HepG2 (cell line): ENCODE measurements around the gene MPC2. TPM values are rescaled to one million over a fixed set of nuclear protein-coding genes. Genes with fewer than 3 reads are reported as not detected.

ENCODE experiments used
- FOXP1 ChIP-seq, 2 experiments: fragments of 450-650 bp in 1 of 2; IDR thresholded peaks; 2 replicates each; pipeline ENCODE4 v1.6.1; 2017 to 2018; ENCODE audit warnings: antibody characterized with exemption in 1 of 2
- GFI1 ChIP-seq: sonication (generic); formaldehyde crosslinking; IDR thresholded peaks from 2 replicates; pipeline ENCODE4 v1.5.0; 2020; ENCODE audit warnings: missing genetic modification reagents, mild to moderate bottlenecking, borderline replicate concordance
- HDAC2 ChIP-seq: sonication (generic); formaldehyde crosslinking; IDR thresholded peaks from 2 replicates; pipeline ENCODE4 v1.4.0; 2020; ENCODE audit warnings: missing genetic modification reagents
- HDAC6 ChIP-seq: fragments of 200-600 bp; sonication (generic); IDR thresholded peaks from 2 replicates; pipeline ENCODE4 v1.7.0; 2017; ENCODE audit warnings: mild to moderate bottlenecking, antibody characterized with exemption, low read length, low read depth
- HOXA3 ChIP-seq: sonication (generic); formaldehyde crosslinking; IDR thresholded peaks from 2 replicates; pipeline ENCODE4 v1.5.0; 2020; ENCODE audit warnings: missing genetic modification reagents
- KMT2A ChIP-seq: sonication (generic); formaldehyde crosslinking; IDR thresholded peaks from 2 replicates; pipeline ENCODE4 v1.4.0; 2020; ENCODE audit warnings: missing genetic modification reagents
- MIXL1 ChIP-seq: IDR thresholded peaks from 2 replicates; pipeline ENCODE4 v1.6.1; 2016
- POGZ ChIP-seq: sonication (generic); formaldehyde crosslinking; IDR thresholded peaks from 2 replicates; pipeline ENCODE4 v1.4.0; 2020; ENCODE audit warnings: mild to moderate bottlenecking, missing genetic modification reagents
- REL ChIP-seq: sonication (generic); formaldehyde crosslinking; conservative IDR thresholded peaks from 2 replicates; pipeline ENCODE4 v1.8.0; 2022; ENCODE audit warnings: mild to moderate bottlenecking, missing genetic modification reagents, moderate library complexity
- SIN3B ChIP-seq: fragments of 150-350 bp; IDR thresholded peaks from 2 replicates; pipeline ENCODE4 v1.6.1; 2014; ENCODE audit warnings: low read length
- ZFP37 ChIP-seq: sonication (generic); formaldehyde crosslinking; IDR thresholded peaks from 2 replicates; pipeline ENCODE4 v1.4.0; 2020; ENCODE audit warnings: missing genetic modification reagents, borderline replicate concordance
- ZNF747 ChIP-seq: sonication (generic); formaldehyde crosslinking; IDR thresholded peaks from 2 replicates; pipeline ENCODE4 v1.8.1; 2023; ENCODE audit warnings: missing genetic modification reagents, mild to moderate bottlenecking, borderline replicate concordance
- ZNF816 ChIP-seq: sonication (generic); formaldehyde crosslinking; IDR thresholded peaks from 2 replicates; pipeline ENCODE4 v1.8.0; 2022; ENCODE audit warnings: missing genetic modification reagents, mild to moderate bottlenecking, borderline replicate concordance
- polyA plus RNA-seq, 8 experiments: library from polyadenylated mRNA; depleted of rRNA in 3 of 8; stranded (reverse) in 7 of 8; unstranded in 1 of 8; fragments of >200 nt; fragmentation: Illumina TruSeq in 4 of 8; extraction: Trizol in 4 of 8; gene quantifications; 2 replicates each; pipeline versions ENCODE4 v1.2.1 to v1.2.3, GENCODE V29; 2011 to 2016; ENCODE audit warnings: low read depth in 4 of 8, missing spikeins in 1 of 8, mixed read lengths in 1 of 8; ENCODE audit not compliant: insufficient read depth in 1 of 8
- total RNA-seq, 5 experiments: library from RNA; depleted of rRNA; stranded (reverse); fragments of >200 nt; fragmentation: Illumina TruSeq; extraction: Trizol; gene quantifications; 2 replicates each; pipeline ENCODE4 v1.2.3, GENCODE V29; 2016; ENCODE audit warnings: low read depth in 1 of 5
- TF ChIP-seq, protein P1 (sequence below): sonication (generic); formaldehyde crosslinking; conservative IDR thresholded peaks from 2 replicates; pipeline ENCODE4 v1.4.0; 2020; ENCODE audit warnings: missing genetic modification reagents
- TF ChIP-seq, protein P2 (sequence below): sonication (generic); formaldehyde crosslinking; IDR thresholded peaks from 2 replicates; pipeline ENCODE4 v1.5.0; 2020; ENCODE audit warnings: missing genetic modification reagents
- TF ChIP-seq, protein P3 (sequence below): IDR thresholded peaks from 2 replicates; pipeline ENCODE4 v1.6.1; 2018; ENCODE audit warnings: missing genetic modification reagents
- TF ChIP-seq, protein P4 (sequence below): sonication (generic); formaldehyde crosslinking; IDR thresholded peaks from 2 replicates; pipeline ENCODE4 v1.4.0; 2020; ENCODE audit warnings: missing genetic modification reagents, mild to moderate bottlenecking, borderline replicate concordance
- TF ChIP-seq, protein P5 (sequence below): sonication (generic); formaldehyde crosslinking; IDR thresholded peaks from 2 replicates; pipeline ENCODE4 v1.4.0; 2020; ENCODE audit warnings: missing genetic modification reagents, mild to moderate bottlenecking, borderline replicate concordance
- TF ChIP-seq, protein P6 (sequence below): sonication (generic); formaldehyde crosslinking; IDR thresholded peaks from 2 replicates; pipeline ENCODE4 v1.4.0; 2020; ENCODE audit warnings: missing genetic modification reagents

Gene MPC2
- total and polyA plus RNA-seq, 2 of the 13 experiments (the other 11 are each of a cell fraction or from before 2014, with no cell fraction given), result 38.8 to 136 TPM

DNA sequence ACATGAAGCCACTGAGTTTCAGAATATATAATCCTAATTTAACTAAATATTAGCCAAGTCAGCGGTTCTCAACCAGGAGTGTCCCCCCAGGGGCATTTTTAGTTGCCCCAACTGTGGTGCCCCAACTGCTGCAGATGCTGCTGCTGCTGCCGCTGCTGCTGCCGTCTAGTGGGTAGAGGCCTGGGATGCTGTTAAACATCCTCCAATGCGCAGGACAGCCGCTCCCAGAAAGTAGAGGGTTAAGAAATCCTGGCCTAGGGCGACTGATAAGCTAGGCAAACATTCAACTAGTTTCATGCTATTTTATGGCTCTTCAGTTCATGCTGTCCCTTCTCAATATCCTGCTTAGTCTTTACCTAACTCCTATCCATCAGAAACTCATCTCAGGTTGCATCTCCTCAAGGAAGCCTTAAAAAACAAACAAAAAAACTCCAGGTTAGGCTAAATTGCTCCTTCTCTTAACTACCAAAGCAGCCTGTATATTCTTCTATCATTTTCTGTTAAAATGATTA lies 10.3 kb downstream of the MPC2 start (continued):
- TF ChIP-seq POGZ (CRISPR knock-in tag) (no peak; the same call in 1 of the 2 replicates), ZNF747 (no peak), SIN3B (no peak), HDAC6 (no peak), REL (no peak), HDAC2 (CRISPR knock-in tag) (peak; percentile 90; the same call in 1 of the 2 replicates), ZFP37 (CRISPR knock-in tag) (no peak), HOXA3 (CRISPR knock-in tag) (peak; percentile 61; the same call in 1 of the 2 replicates), GFI1 (peak; percentile 82), KMT2A (CRISPR knock-in tag) (peak; percentile 86), MIXL1 (peak; percentile 64; the same call in 1 of the 2 replicates), ZNF816 (CRISPR knock-in tag) (no peak), FOXP1 (IDR thresholded peaks at IDR 0.05) (no peak), FOXP1 (CRISPR knock-in tag; IDR thresholded peaks at IDR 0.05) (peak; percentile 28; the same call in 1 of the 2 replicates)
- TF ChIP-seq, protein P1, sequence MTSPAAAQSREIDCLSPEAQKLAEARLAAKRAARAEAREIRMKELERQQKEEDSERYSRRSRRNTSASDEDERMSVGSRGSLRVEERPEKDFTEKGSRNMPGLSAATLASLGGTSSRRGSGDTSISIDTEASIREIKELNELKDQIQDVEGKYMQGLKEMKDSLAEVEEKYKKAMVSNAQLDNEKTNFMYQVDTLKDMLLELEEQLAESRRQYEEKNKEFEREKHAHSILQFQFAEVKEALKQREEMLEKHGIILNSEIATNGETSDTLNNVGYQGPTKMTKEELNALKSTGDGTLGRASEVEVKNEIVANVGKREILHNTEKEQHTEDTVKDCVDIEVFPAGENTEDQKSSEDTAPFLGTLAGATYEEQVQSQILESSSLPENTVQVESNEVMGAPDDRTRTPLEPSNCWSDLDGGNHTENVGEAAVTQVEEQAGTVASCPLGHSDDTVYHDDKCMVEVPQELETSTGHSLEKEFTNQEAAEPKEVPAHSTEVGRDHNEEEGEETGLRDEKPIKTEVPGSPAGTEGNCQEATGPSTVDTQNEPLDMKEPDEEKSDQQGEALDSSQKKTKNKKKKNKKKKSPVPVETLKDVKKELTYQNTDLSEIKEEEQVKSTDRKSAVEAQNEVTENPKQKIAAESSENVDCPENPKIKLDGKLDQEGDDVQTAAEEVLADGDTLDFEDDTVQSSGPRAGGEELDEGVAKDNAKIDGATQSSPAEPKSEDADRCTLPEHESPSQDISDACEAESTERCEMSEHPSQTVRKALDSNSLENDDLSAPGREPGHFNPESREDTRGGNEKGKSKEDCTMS (CRISPR knock-in tag), result no peak
- TF ChIP-seq, protein P2, sequence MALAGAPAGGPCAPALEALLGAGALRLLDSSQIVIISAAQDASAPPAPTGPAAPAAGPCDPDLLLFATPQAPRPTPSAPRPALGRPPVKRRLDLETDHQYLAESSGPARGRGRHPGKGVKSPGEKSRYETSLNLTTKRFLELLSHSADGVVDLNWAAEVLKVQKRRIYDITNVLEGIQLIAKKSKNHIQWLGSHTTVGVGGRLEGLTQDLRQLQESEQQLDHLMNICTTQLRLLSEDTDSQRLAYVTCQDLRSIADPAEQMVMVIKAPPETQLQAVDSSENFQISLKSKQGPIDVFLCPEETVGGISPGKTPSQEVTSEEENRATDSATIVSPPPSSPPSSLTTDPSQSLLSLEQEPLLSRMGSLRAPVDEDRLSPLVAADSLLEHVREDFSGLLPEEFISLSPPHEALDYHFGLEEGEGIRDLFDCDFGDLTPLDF (CRISPR knock-in tag), result no peak
- TF ChIP-seq, protein P3, sequence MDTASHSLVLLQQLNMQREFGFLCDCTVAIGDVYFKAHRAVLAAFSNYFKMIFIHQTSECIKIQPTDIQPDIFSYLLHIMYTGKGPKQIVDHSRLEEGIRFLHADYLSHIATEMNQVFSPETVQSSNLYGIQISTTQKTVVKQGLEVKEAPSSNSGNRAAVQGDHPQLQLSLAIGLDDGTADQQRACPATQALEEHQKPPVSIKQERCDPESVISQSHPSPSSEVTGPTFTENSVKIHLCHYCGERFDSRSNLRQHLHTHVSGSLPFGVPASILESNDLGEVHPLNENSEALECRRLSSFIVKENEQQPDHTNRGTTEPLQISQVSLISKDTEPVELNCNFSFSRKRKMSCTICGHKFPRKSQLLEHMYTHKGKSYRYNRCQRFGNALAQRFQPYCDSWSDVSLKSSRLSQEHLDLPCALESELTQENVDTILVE (CRISPR knock-in tag), result no peak
- TF ChIP-seq, protein P4, sequence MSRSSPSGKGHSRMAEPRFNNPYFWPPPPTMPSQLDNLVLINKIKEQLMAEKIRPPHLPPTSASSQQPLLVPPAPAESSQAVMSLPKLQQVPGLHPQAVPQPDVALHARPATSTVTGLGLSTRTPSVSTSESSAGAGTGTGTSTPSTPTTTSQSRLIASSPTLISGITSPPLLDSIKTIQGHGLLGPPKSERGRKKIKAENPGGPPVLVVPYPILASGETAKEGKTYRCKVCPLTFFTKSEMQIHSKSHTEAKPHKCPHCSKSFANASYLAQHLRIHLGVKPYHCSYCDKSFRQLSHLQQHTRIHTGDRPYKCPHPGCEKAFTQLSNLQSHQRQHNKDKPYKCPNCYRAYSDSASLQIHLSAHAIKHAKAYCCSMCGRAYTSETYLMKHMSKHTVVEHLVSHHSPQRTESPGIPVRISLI, result peak; percentile 38; the same call in 1 of the 2 replicates
- TF ChIP-seq, protein P5, sequence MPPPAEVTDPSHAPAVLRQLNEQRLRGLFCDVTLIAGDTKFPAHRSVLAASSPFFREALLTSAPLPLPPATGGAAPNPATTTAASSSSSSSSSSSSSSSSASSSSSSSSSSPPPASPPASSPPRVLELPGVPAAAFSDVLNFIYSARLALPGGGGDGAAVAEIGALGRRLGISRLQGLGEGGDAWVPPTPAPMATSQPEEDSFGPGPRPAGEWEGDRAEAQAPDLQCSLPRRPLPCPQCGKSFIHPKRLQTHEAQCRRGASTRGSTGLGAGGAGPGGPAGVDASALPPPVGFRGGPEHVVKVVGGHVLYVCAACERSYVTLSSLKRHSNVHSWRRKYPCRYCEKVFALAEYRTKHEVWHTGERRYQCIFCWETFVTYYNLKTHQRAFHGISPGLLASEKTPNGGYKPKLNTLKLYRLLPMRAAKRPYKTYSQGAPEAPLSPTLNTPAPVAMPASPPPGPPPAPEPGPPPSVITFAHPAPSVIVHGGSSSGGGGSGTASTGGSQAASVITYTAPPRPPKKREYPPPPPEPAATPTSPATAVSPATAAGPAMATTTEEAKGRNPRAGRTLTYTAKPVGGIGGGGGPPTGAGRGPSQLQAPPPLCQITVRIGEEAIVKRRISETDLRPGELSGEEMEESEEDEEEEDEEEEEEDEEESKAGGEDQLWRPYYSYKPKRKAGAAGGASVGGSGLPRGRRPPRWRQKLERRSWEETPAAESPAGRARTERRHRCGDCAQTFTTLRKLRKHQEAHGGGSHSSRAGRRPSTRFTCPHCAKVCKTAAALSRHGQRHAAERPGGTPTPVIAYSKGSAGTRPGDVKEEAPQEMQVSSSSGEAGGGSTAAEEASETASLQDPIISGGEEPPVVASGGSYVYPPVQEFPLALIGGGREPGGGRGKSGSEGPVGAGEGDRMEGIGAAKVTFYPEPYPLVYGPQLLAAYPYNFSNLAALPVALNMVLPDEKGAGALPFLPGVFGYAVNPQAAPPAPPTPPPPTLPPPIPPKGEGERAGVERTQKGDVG, result no peak
- TF ChIP-seq, protein P6, sequence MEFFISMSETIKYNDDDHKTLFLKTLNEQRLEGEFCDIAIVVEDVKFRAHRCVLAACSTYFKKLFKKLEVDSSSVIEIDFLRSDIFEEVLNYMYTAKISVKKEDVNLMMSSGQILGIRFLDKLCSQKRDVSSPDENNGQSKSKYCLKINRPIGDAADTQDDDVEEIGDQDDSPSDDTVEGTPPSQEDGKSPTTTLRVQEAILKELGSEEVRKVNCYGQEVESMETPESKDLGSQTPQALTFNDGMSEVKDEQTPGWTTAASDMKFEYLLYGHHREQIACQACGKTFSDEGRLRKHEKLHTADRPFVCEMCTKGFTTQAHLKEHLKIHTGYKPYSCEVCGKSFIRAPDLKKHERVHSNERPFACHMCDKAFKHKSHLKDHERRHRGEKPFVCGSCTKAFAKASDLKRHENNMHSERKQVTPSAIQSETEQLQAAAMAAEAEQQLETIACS (CRISPR knock-in tag), result 0 out of 2 replicates have a peak, but pooled peaks have one; percentile 25
